Activated CD8-positive, alpha-beta memory T cell treated with anti-CD3 and anti-CD28 coated beads, Interleukin-2, amount 50 U/mL, for 24 hours (primary cell): ENCODE results near the gene CELF1.

Experiments used
- DNase-seq: peaks from one replicate; pipeline ENCODE4 v3.0.0-alpha.2; 2020; ENCODE audit errors: extremely low read depth

CELF1 gene

DNA sequence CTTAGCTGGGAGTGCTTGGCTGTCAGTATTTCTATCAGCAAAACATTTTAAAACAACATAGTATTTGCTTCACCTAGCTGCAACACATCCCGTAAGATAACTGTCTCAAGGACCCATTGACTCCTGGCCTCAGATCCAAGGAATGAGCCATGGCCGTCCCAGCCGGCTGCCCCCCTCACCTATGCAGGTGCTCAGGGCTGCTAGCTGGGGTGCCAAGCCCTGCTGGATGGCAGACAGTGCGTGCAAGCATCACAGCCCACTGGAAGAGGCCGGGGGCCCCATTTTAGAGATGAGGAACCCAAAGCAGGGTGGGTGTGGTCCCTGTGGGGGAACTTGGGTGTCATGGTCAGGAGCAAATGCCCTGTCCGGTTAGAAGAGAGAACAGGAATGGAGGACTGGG, 135.2 kb downstream of the CELF1 start:
- no peak for DNase-seq

DNA sequence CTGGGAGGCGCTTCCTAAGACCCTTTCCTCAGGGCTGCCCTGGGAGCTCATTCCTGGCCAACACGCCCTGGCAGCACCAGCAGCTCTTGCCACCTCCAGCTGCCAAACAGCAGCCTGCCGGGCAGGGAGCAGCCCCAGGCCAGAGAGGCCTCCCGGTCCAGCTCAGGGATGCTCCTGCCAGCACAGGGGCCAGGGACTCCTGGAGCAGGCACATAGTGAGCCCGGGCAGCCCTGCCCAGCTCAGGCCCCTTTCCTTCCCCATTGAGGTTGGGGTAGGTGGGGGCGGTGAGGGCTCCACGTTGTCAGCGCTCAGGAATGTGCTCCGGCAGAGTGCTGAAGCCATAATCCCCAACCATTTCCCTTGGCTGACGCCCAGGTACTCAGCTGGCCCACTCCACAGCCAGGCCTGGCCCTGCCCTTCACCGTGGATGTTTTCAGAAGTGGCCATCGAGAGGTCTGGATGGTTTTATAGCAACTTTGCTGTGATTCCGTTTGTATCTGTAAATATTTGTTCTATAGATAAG, 136.9 kb downstream of the CELF1 start:
- DNase-seq: no peak
